ENCODE results near the gene KRT14.

KRT14 gene

GRCh38 chr17:41532947-41533570 is 53.6 kb downstream of the KRT14 start:
- Histone ChIP-seq H3K27me3 (ENCODE audit: control insufficient read depth in 5 of 5, insufficient read depth in 4 of 5, low read length in 5 of 5) (peaks cover 35 to 48% (median 38%) of the 10 kb centered on the region in 5 donors), H3K4me3 (ENCODE audit: low read depth in 1 of 5, low read length in 5 of 5) (no peak overlapping the region), H3K36me3 (ENCODE audit: control insufficient read depth in 5 of 5, insufficient read depth in 5 of 5, low read length in 5 of 5) (no peaks in the 10 kb centered on the region), H3K9ac (ENCODE audit: low read length in 5 of 5) (no peak overlapping the region), H3K9me3 (ENCODE audit: control insufficient read depth in 5 of 5, low read length in 5 of 5) (no peaks in the 10 kb centered on the region), H3K4me1 (ENCODE audit: control insufficient read depth in 5 of 5, insufficient read depth in 5 of 5, low read length in 5 of 5) (peaks cover 0 to 5% (median 4%) of the 10 kb centered on the region in 5 donors), H3K27ac (ENCODE audit: low read depth, low read length) (no peak overlapping the region)

All from subcutaneous abdominal adipose tissue (tissue), 5 donors.